Measurements from ENCODE around the gene MAP4K3.

GRCh38 chr2:39479696-39480095 is 42.6 kb upstream of the MAP4K3 start:
- TF ChIP-seq POLR2A (IDR thresholded peaks at IDR 0.05; ENCODE audit: low read length): no peak
- TF ChIP-seq, protein P1, sequence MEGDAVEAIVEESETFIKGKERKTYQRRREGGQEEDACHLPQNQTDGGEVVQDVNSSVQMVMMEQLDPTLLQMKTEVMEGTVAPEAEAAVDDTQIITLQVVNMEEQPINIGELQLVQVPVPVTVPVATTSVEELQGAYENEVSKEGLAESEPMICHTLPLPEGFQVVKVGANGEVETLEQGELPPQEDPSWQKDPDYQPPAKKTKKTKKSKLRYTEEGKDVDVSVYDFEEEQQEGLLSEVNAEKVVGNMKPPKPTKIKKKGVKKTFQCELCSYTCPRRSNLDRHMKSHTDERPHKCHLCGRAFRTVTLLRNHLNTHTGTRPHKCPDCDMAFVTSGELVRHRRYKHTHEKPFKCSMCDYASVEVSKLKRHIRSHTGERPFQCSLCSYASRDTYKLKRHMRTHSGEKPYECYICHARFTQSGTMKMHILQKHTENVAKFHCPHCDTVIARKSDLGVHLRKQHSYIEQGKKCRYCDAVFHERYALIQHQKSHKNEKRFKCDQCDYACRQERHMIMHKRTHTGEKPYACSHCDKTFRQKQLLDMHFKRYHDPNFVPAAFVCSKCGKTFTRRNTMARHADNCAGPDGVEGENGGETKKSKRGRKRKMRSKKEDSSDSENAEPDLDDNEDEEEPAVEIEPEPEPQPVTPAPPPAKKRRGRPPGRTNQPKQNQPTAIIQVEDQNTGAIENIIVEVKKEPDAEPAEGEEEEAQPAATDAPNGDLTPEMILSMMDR (IDR thresholded peaks at IDR 0.05): no peak
- TF ChIP-seq EP300 (IDR thresholded peaks at IDR 0.05): no peak
- no peak for TF ChIP-seq CBX8 (IDR thresholded peaks at IDR 0.05)
